Lower lobe of right lung (tissue), 2 donors: Measurements from ENCODE around the gene FSD1. TPM values are rescaled to one million over a fixed set of nuclear protein-coding genes. Genes with fewer than 3 reads are reported as not detected.
"Not testable (repeated sequence)": the region's sequence is repeated elsewhere in the genome, so short reads cannot be mapped to it uniquely, and the experiment has no call there.

ENCODE experiments used
- ATAC-seq, 2 donors: fragments of 200-7000 bp; cut with Tn5 transposase; one replicate each; pipeline ENCODE4 v1.9.1; 2020 to 2022; ENCODE audit warnings: mild to moderate bottlenecking in 2 of 2, moderate library complexity in 2 of 2
- DNase-seq: peaks from one replicate; pipeline ENCODE4 v3.0.0-alpha.2; 2020
- H3K27ac ChIP-seq: fragments of 200-600 bp; one replicate; pipeline ENCODE4 v1.8.0; 2022
- H3K27me3 ChIP-seq: fragments of 200-600 bp; one replicate; pipeline ENCODE4 v1.8.0; 2022; ENCODE audit warnings: low read depth
- H3K36me3 ChIP-seq: fragments of 200-600 bp; one replicate; pipeline ENCODE4 v1.8.0; 2022; ENCODE audit warnings: mild to moderate bottlenecking
- H3K4me1 ChIP-seq: fragments of 200-600 bp; one replicate; pipeline ENCODE4 v1.8.0; 2022
- H3K4me3 ChIP-seq: fragments of 200-600 bp; one replicate; pipeline ENCODE4 v1.8.0; 2022; ENCODE audit warnings: mild to moderate bottlenecking
- H3K9me3 ChIP-seq: fragments of 200-600 bp; one replicate; pipeline ENCODE4 v1.8.0; 2022
- CTCF ChIP-seq: fragments of 200-600 bp; IDR thresholded peaks from one replicate; pipeline ENCODE4 v1.8.0; 2022; ENCODE audit warnings: antibody characterized with exemption, mild to moderate bottlenecking
- intact Hi-C: fragments of 100-400 bp; cut with DNase I; formaldehyde crosslinking; loops from one replicate; pipeline ENCODE4 v1.11.0; 2022
- total RNA-seq: library from RNA; stranded (reverse); fragmentation: NEBNext Ultra II Directional; extraction: Animal tissue kit (Norgen Biotek cat#: 25700); gene quantifications from one replicate; pipeline ENCODE4 v1.2.1, GENCODE V29; 2021
- donor health status: DM: no; HTN: yes; CAD: no; lungs with severe emphysema.

Gene FSD1
- total RNA-seq, 1 donor from 2014 or later: 0.62 TPM

GRCh38 chr19:4328243-4328990 lies 24.0 kb downstream of the FSD1 start:
- no peak for TF ChIP-seq CTCF
- H3K4me1 ChIP-seq: peaks cover 13% of the 10 kb centered on the region
- DNase-seq (peak; percentile 95), ATAC-seq (peak; percentile 92 to 95)
- H3K27ac ChIP-seq: peak overlapping the region; percentile 24
- H3K27me3 ChIP-seq: no peaks in the 10 kb centered on the region
- H3K36me3 ChIP-seq: no peaks in the 10 kb centered on the region
- intact Hi-C loops: no loop called here
- H3K9me3 ChIP-seq: no peaks in the 10 kb centered on the region
- H3K4me3 ChIP-seq: peak overlapping the region; percentile 55

- H3K9me3 ChIP-seq, DNase-seq, intact Hi-C loops, H3K36me3 ChIP-seq, ATAC-seq, H3K27me3 ChIP-seq: not testable (repeated sequence)
- Histone ChIP-seq H3K27ac (peak overlapping the region; percentile 24), H3K4me1 (peaks cover 13% of the 10 kb centered on the region), H3K4me3 (peak overlapping the region; percentile 48)
Measured at GRCh38 chr19:4328991-4329681, 24.7 kb downstream of the FSD1 start.

- ATAC-seq: no peak
- Histone ChIP-seq H3K4me1 (peaks cover 13% of the 10 kb centered on the region), H3K4me3 (no peak overlapping the region), H3K27ac (no peak overlapping the region), H3K27me3 (no peaks in the 10 kb centered on the region), H3K36me3 (no peaks in the 10 kb centered on the region), H3K9me3 (no peaks in the 10 kb centered on the region)
- intact Hi-C loops: no loop called here
- no peak for DNase-seq
- no peak for TF ChIP-seq CTCF
Measured at GRCh38 chr19:4329858-4330257, 25.5 kb downstream of the FSD1 start.

- H3K4me3 ChIP-seq: no peak overlapping the region
- intact Hi-C loops: no loop called here
- no peak for ATAC-seq
Measured at GRCh38 chr19:4334929-4335570, 30.7 kb downstream of the FSD1 start.

GRCh38 chr19:4337906-4338440 lies 33.6 kb downstream of the FSD1 start:
- Histone ChIP-seq H3K4me3 (peak overlapping the region; percentile 58), H3K9me3 (no peaks in the 10 kb centered on the region), H3K4me1 (peaks cover 19% of the 10 kb centered on the region), H3K27me3 (no peaks in the 10 kb centered on the region), H3K27ac (peak overlapping the region; percentile 76), H3K36me3 (no peaks in the 10 kb centered on the region)
- intact Hi-C loops: no loop called here
- no peak for TF ChIP-seq CTCF
- ATAC-seq (no peak), DNase-seq (no peak)

More at GRCh38 chr19:4334929-4335570, 30.7 kb downstream of the FSD1 start:
- no peak overlapping the region for H3K27ac ChIP-seq
- H3K9me3 ChIP-seq: no peaks in the 10 kb centered on the region
- no peak for DNase-seq
- H3K36me3 ChIP-seq: no peaks in the 10 kb centered on the region
- H3K27me3 ChIP-seq: no peaks in the 10 kb centered on the region
- peaks cover 13% of the 10 kb centered on the region for H3K4me1 ChIP-seq
- no peak for TF ChIP-seq CTCF
